Measurements from ENCODE around the gene NUP133.
"Not testable (repeated sequence)": the region's sequence is repeated elsewhere in the genome, so short reads cannot be mapped to it uniquely, and the experiment has no call there.

The NUP133 gene

DNA sequence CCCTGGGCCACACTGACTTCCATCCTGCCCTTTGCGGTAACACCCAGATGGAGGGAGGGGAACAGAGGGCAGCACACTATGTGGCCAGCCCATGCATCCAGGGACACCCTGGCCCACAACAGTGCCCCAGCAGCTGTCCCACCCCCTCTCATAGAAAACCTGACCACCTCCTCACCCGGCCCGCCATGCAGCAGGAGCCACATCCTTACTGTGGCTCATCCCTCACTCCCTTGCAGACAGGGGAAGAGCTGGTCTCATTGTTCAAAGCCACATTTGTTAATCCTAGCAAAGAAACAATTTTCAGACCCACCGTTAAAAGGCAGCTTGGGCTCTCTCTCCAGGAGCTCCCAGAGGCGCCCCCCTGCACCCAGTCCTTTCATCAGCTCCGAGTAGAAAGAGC is 23.2 kb upstream of the NUP133 start:
- peaks cover 4% of the 10 kb centered on the region; the same call in 1 of the 2 replicates for H3K36me3 ChIP-seq (ENCODE audit: insufficient read depth, low read length)
- no peak overlapping the region for H3K9ac ChIP-seq (ENCODE audit: low read depth, low read length)
- H3K9me3 ChIP-seq (ENCODE audit: control insufficient read depth, insufficient read depth, low read length): no peaks in the 10 kb centered on the region
- no peaks in the 10 kb centered on the region for H3K4me1 ChIP-seq (ENCODE audit: insufficient read depth, low read length)

GRCh38 chr1:229529639-229530038 is 21.5 kb upstream of the NUP133 start:
- peaks cover 4% of the 10 kb centered on the region; the same call in 1 of the 2 replicates for H3K36me3 ChIP-seq (ENCODE audit: insufficient read depth, low read length)
- no peaks in the 10 kb centered on the region for H3K4me1 ChIP-seq (ENCODE audit: insufficient read depth, low read length)
- H3K9me3 ChIP-seq (ENCODE audit: control insufficient read depth, insufficient read depth, low read length): no peaks in the 10 kb centered on the region
- no peak overlapping the region for H3K9ac ChIP-seq (ENCODE audit: low read depth, low read length)

DNA sequence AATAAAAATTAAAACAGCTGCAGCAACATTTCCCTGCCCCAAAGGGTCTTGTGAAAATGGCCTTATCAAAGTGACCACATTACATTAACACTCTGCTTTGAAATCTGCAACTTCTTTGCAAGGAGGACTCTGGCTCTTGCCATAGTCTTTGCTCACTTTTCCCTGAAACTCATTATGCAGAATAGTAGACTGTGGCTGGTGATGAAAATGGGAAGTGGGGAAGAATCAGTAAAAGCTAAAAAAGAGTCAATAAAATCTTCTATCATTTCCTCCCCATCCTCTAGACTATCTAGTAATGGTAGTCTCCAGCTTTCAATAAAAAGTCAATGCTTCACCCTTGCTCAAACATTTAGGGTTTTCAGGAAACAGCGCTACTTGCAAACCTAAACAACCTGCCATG is 18.6 kb upstream of the NUP133 start:
- no peaks in the 10 kb centered on the region for H3K9me3 ChIP-seq (ENCODE audit: control insufficient read depth, insufficient read depth, low read length)
- H3K4me1 ChIP-seq (ENCODE audit: insufficient read depth, low read length): no peaks in the 10 kb centered on the region
- H3K9ac ChIP-seq (ENCODE audit: low read depth, low read length): no peak overlapping the region
- H3K36me3 ChIP-seq (ENCODE audit: insufficient read depth, low read length): peaks cover 4% of the 10 kb centered on the region; the same call in 1 of the 2 replicates

GRCh38 chr1:229523052-229523451 is 14.9 kb upstream of the NUP133 start:
- no peaks in the 10 kb centered on the region for H3K9me3 ChIP-seq (ENCODE audit: control insufficient read depth, insufficient read depth, low read length)
- H3K9ac ChIP-seq (ENCODE audit: low read depth, low read length): no peak overlapping the region
- H3K4me1 ChIP-seq (ENCODE audit: insufficient read depth, low read length): no peaks in the 10 kb centered on the region
- no peaks in the 10 kb centered on the region for H3K36me3 ChIP-seq (ENCODE audit: insufficient read depth, low read length)

DNA sequence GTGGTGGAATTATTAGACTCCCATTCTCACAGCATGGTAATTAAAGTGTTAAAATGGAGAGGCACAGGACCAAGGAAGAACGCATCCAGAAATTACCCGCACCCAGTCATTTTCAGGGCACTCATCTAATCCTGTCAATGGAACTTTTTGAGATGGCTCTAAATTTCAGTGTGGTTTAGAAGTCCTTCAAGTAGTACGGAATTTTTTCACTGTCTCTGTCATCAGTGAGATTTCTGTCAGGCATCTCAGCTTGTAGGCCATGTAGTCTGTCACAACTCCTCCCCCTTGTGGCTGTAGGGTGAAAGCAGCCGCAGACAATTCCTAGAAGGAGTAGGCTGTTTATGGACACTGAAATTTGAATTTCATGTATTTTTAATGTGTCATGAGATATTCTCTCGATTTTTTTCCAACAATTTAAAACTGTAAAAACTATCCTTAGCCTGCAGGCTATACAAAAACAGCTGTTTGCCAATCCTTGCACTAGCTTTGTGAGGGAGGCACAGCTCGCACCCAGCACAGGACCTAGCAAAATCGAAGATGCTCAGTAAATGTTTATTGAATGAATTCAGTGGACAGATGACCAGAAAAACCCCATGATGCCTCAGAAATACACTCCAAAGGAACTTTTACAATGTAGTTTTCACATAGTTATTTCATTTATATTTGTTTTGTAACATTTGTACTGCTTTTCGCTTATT is 6.6 kb upstream of the NUP133 start:
- H3K9me3 ChIP-seq (ENCODE audit: control insufficient read depth, insufficient read depth, low read length): no peaks in the 10 kb centered on the region
- no peak overlapping the region for H3K9ac ChIP-seq (ENCODE audit: low read depth, low read length)
- no peaks in the 10 kb centered on the region for H3K36me3 ChIP-seq (ENCODE audit: insufficient read depth, low read length)
- H3K4me1 ChIP-seq (ENCODE audit: insufficient read depth, low read length): 0 out of 2 replicates have a peak, but pooled peaks cover 3% of the 10 kb centered on the region

DNA sequence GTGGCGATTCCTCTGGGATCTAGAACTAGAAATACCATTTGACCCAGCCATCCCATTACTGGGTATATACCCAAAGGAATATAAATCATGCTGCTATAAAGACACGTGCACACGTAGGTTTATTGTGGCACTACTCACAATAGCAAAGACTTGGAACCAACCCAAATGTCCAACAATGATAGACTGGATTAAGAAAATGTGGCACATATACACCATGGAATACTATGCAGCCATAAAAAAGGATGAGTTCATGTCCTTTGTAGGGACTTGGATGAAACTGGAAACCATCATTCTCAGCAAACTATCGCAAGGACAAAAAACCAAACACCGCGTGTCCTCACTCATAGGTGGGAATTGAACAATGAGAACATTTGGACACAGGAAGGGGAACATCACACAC is 3.5 kb upstream of the NUP133 start:
- H3K9me3 ChIP-seq (ENCODE audit: control insufficient read depth, insufficient read depth, low read length); H3K9ac ChIP-seq (ENCODE audit: low read depth, low read length); H3K36me3 ChIP-seq (ENCODE audit: insufficient read depth, low read length); H3K4me1 ChIP-seq (ENCODE audit: insufficient read depth, low read length): not testable (repeated sequence)

- H3K9me3 ChIP-seq (ENCODE audit: control insufficient read depth, insufficient read depth, low read length); H3K4me1 ChIP-seq (ENCODE audit: insufficient read depth, low read length); H3K9ac ChIP-seq (ENCODE audit: low read depth, low read length); H3K36me3 ChIP-seq (ENCODE audit: insufficient read depth, low read length): not testable (repeated sequence)
Measured at GRCh38 chr1:229511201-229511600, 3.1 kb upstream of the NUP133 start.

DNA sequence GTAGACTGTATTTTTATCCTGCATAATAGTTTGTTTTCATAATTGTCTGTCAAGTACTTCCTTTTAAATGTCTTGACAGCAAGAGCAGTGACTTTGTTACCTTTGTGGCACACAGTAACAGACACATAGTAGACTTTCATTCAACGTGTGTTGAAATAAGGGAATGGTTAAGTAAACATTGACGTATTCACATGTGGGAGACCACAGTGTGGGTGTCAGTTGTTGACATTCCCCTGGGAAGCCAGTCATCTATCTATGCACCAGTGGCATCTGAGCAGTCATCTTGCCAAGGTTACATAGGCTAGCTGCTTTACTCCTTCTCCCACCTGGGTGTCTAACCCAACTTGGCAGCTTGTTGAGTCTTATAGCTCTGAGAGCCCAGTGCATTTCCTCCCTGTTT is 1.4 kb upstream of the NUP133 start:
- no peak overlapping the region for H3K9ac ChIP-seq (ENCODE audit: low read depth, low read length)
- H3K36me3 ChIP-seq (ENCODE audit: insufficient read depth, low read length): no peaks in the 10 kb centered on the region
- no peaks in the 10 kb centered on the region for H3K9me3 ChIP-seq (ENCODE audit: control insufficient read depth, insufficient read depth, low read length)
- H3K4me1 ChIP-seq (ENCODE audit: insufficient read depth, low read length): 0 out of 2 replicates have a peak, but pooled peaks cover 3% of the 10 kb centered on the region

DNA sequence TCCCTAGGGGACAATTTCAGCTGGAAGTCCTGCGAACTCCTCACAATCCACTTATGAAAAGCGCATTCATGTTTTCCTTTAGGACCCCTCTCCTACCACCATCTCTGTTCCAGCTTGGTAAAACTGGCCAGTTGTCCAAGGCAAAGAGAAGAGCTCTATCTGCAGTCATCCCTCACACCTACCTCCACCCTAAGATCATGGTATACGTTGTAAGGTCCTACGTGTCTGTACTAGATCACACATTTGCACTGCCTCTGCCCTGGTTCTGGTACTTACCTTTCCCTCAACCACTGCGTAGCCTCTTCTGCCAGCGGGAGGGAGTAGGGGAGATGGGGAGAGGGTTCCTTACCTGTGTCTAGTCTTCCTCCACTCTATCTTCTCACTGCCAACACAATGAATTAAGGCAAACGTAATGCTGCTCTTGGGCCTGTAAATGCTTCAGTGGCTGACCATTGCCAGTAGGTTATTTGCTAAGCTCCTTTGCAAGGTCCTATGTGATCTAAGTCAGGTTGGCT is 739 bp upstream of the NUP133 start:
- Histone ChIP-seq H3K4me1 (ENCODE audit: insufficient read depth, low read length) (0 out of 2 replicates have a peak, but pooled peaks cover under 1% of the 10 kb centered on the region), H3K36me3 (ENCODE audit: insufficient read depth, low read length) (no peaks in the 10 kb centered on the region), H3K9ac (ENCODE audit: low read depth, low read length) (peak overlapping the region; percentile 98), H3K9me3 (ENCODE audit: control insufficient read depth, insufficient read depth, low read length) (no peaks in the 10 kb centered on the region)

- Histone ChIP-seq H3K4me1 (ENCODE audit: insufficient read depth, low read length) (no peaks in the 10 kb centered on the region), H3K36me3 (ENCODE audit: insufficient read depth, low read length) (no peaks in the 10 kb centered on the region), H3K9ac (ENCODE audit: low read depth, low read length) (peak overlapping the region; percentile 98), H3K9me3 (ENCODE audit: control insufficient read depth, insufficient read depth, low read length) (no peaks in the 10 kb centered on the region)
Measured at GRCh38 chr1:229507502-229507901, 639 bp downstream of the NUP133 start.

- Histone ChIP-seq H3K9me3 (ENCODE audit: control insufficient read depth, insufficient read depth, low read length) (no peaks in the 10 kb centered on the region), H3K9ac (ENCODE audit: low read depth, low read length) (0 out of 2 replicates have a peak overlapping the region, but pooled peaks have one; percentile 98), H3K4me1 (ENCODE audit: insufficient read depth, low read length) (no peaks in the 10 kb centered on the region), H3K36me3 (ENCODE audit: insufficient read depth, low read length) (no peaks in the 10 kb centered on the region; the same call in 1 of the 2 replicates)
Measured at GRCh38 chr1:229506633-229507032, 1.5 kb downstream of the NUP133 start.

GRCh38 chr1:229495782-229496181 is 12.4 kb downstream of the NUP133 start:
- Histone ChIP-seq H3K9me3 (ENCODE audit: control insufficient read depth, insufficient read depth, low read length) (no peaks in the 10 kb centered on the region), H3K36me3 (ENCODE audit: insufficient read depth, low read length) (peaks cover 25% of the 10 kb centered on the region), H3K4me1 (ENCODE audit: insufficient read depth, low read length) (no peaks in the 10 kb centered on the region), H3K9ac (ENCODE audit: low read depth, low read length) (no peak overlapping the region)

DNA sequence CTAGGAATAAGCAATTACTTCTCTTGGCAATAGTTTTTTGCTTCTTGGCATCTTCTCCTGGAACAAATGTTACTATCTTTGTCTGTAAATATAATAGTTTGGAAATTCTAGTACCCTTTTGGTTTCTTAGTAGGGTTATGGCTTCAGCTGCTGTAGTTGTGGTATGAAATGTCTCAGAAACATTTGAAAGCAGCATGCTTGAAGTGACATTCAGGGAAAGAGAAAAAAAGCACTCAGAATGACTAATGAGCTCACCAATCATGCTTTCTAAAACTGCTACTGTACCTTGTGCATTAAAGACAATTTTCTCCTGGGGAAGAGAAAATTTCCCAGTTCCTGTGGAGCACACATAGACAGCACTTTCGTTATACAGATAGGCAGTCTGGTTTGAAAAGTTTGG is 21.0 kb downstream of the NUP133 start:
- Histone ChIP-seq H3K9me3 (ENCODE audit: control insufficient read depth, insufficient read depth, low read length) (no peaks in the 10 kb centered on the region), H3K9ac (ENCODE audit: low read depth, low read length) (no peak overlapping the region), H3K4me1 (ENCODE audit: insufficient read depth, low read length) (peaks cover 4% of the 10 kb centered on the region), H3K36me3 (ENCODE audit: insufficient read depth, low read length) (peaks cover 25% of the 10 kb centered on the region)

DNA sequence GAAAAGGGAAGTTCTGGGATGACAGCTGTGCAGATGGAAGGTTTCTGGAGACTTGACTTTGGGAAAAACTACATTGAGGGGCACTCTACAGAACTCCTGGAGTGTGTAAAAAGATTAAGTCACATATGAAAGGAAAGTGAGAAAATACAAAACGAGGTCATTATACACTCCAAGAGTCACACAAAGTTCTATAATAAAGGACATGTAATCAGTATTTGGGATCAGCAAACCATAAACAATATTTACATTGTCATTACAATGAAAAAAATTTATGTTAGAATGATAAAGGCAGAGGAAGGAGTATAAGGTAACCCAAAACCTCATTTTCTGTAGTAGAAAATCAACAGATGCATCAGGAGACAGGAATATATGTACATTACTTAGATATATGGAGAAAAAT is 22.8 kb downstream of the NUP133 start:
- H3K9ac ChIP-seq (ENCODE audit: low read depth, low read length): no peak overlapping the region
- peaks cover 23% of the 10 kb centered on the region for H3K36me3 ChIP-seq (ENCODE audit: insufficient read depth, low read length)
- no peaks in the 10 kb centered on the region for H3K9me3 ChIP-seq (ENCODE audit: control insufficient read depth, insufficient read depth, low read length)
- H3K4me1 ChIP-seq (ENCODE audit: insufficient read depth, low read length): peaks cover 6% of the 10 kb centered on the region

DNA sequence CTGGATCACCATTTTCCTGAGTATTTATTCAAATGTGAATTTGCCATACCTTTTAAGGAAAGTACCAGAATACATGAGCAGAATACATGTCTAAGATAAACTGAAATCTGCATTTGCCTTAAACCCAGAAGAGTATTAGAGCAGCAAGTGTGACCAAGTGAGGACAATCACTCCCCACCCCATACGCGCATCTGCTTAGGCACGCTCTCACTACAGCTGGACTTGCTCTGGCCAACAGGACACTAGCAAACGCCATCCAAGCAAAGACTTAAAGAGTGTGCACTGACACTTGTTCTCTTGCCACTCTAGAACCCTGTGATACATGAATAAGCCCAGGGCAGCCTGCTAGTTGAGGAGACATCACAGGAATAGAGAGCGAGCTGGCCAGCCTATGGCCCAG is 25.6 kb downstream of the NUP133 start:
- H3K36me3 ChIP-seq (ENCODE audit: insufficient read depth, low read length): peaks cover 27% of the 10 kb centered on the region
- H3K9ac ChIP-seq (ENCODE audit: low read depth, low read length): no peak overlapping the region
- no peaks in the 10 kb centered on the region for H3K9me3 ChIP-seq (ENCODE audit: control insufficient read depth, insufficient read depth, low read length)
- peaks cover 6% of the 10 kb centered on the region for H3K4me1 ChIP-seq (ENCODE audit: insufficient read depth, low read length)
